H9 (cell line): ENCODE results near the gene PEMT. TPM values are rescaled to one million over a fixed set of nuclear protein-coding genes. Genes with fewer than 3 reads are reported as not detected.

Experiments
- DNase-seq: peaks from one replicate; pipeline ENCODE4 v3.0.0-alpha.2; 2017
- H2AFZ ChIP-seq: one replicate; pipeline ENCODE4 v1.6.1; 2013; ENCODE audit warnings: mild to moderate bottlenecking, low read length, control low read depth, moderate library complexity
- H2AK5ac ChIP-seq: 2 replicates; pipeline ENCODE4 v1.6.1; 2013; ENCODE audit warnings: low read length, control low read depth, mixed read lengths; ENCODE audit not compliant: insufficient read length
- H2BK120ac ChIP-seq: one replicate; pipeline ENCODE4 v1.6.1; 2013; ENCODE audit warnings: low read depth, mild to moderate bottlenecking, low read length, control low read depth, inconsistent platforms; ENCODE audit not compliant: poor library complexity, severe bottlenecking
- H2BK12ac ChIP-seq: 2 replicates; pipeline ENCODE4 v1.6.1; 2013; ENCODE audit warnings: low read length, control low read depth, mixed read lengths, low read depth; ENCODE audit not compliant: insufficient read length
- H2BK15ac ChIP-seq: 2 replicates; pipeline ENCODE4 v1.6.1; 2013; ENCODE audit warnings: low read depth, low read length, control low read depth
- H2BK20ac ChIP-seq: one replicate; pipeline ENCODE4 v1.6.1; 2013; ENCODE audit warnings: low read depth, mild to moderate bottlenecking, low read length, control low read depth, inconsistent platforms; ENCODE audit not compliant: poor library complexity, severe bottlenecking
- H2BK5ac ChIP-seq: 2 replicates; pipeline ENCODE4 v1.6.1; 2013; ENCODE audit warnings: low read length, control low read depth, mixed read lengths; ENCODE audit not compliant: insufficient read length
- H3K14ac ChIP-seq: 2 replicates; pipeline ENCODE4 v1.6.1; 2013; ENCODE audit warnings: low read length, control low read depth; ENCODE audit not compliant: insufficient read depth
- H3K18ac ChIP-seq: 2 replicates; pipeline ENCODE4 v1.6.1; 2013; ENCODE audit warnings: low read depth, mild to moderate bottlenecking, mixed read lengths, low read length, control low read depth; ENCODE audit not compliant: insufficient read length
- H3K23ac ChIP-seq: 2 replicates; pipeline ENCODE4 v1.6.1; 2013; ENCODE audit warnings: low read length, control low read depth, mixed read lengths, low read depth; ENCODE audit not compliant: insufficient read length
- H3K23me2 ChIP-seq: 2 replicates; pipeline ENCODE4 v1.6.1; 2013; ENCODE audit warnings: low read depth, mild to moderate bottlenecking, mixed read lengths, low read length, control low read depth; ENCODE audit not compliant: insufficient read length, poor library complexity, severe bottlenecking
- H3K27ac ChIP-seq: 2 replicates; pipeline ENCODE4 v1.5.1; 2013; ENCODE audit warnings: low read length, control low read depth, mixed read lengths, low read depth; ENCODE audit not compliant: insufficient read length
- H3K27me3 ChIP-seq: 2 replicates; pipeline ENCODE4 v1.6.1; 2013; ENCODE audit warnings: low read length, control low read depth, inconsistent platforms; ENCODE audit not compliant: insufficient read depth
- H3K4ac ChIP-seq: 2 replicates; pipeline ENCODE4 v1.6.1; 2013; ENCODE audit warnings: low read depth, mild to moderate bottlenecking, control low read depth, inconsistent platforms, low read length, moderate library complexity
- H3K4me1 ChIP-seq: 2 replicates; pipeline ENCODE4 v1.6.1; 2013; ENCODE audit warnings: low read length, control low read depth, inconsistent platforms; ENCODE audit not compliant: insufficient read depth
- H3K4me2 ChIP-seq: 2 replicates; pipeline ENCODE4 v1.6.1; 2013; ENCODE audit warnings: low read length, control low read depth, mixed read lengths; ENCODE audit not compliant: insufficient read length, insufficient read depth
- H3K56ac ChIP-seq: 2 replicates; pipeline ENCODE4 v1.6.1; 2013; ENCODE audit warnings: low read depth, mild to moderate bottlenecking, mixed read lengths, low read length, control low read depth; ENCODE audit not compliant: insufficient read length
- H3K79me1 ChIP-seq: 2 replicates; pipeline ENCODE4 v1.6.1; 2013; ENCODE audit warnings: low read depth, mild to moderate bottlenecking, moderate library complexity, low read length, control low read depth, inconsistent platforms; ENCODE audit not compliant: insufficient read depth, poor library complexity, severe bottlenecking
- H3K79me2 ChIP-seq: 2 replicates; pipeline ENCODE4 v1.6.1; 2013; ENCODE audit warnings: low read length, control low read depth, inconsistent platforms; ENCODE audit not compliant: insufficient read depth
- H3K9ac ChIP-seq: 2 replicates; pipeline ENCODE4 v1.6.1; 2013; ENCODE audit warnings: low read length, control low read depth, mixed read lengths; ENCODE audit not compliant: insufficient read length; ENCODE audit errors: extremely low read depth
- H3K9me3 ChIP-seq: one replicate; pipeline ENCODE4 v1.6.1; 2013; ENCODE audit warnings: low read depth, low read length, inconsistent platforms; ENCODE audit not compliant: control insufficient read depth
- H3T11ph ChIP-seq: one replicate; pipeline ENCODE4 v1.6.1; 2013; ENCODE audit warnings: mild to moderate bottlenecking, low read length, control low read depth, inconsistent platforms
- H4K20me1 ChIP-seq: one replicate; pipeline ENCODE4 v1.6.1; 2013; ENCODE audit not compliant: control insufficient read depth, insufficient read length, insufficient read depth
- H4K5ac ChIP-seq: 2 replicates; pipeline ENCODE4 v1.6.1; 2013; ENCODE audit warnings: low read depth, mild to moderate bottlenecking, mixed read lengths, low read length, control low read depth; ENCODE audit not compliant: insufficient read length
- H4K8ac ChIP-seq: replicated peaks from 2 replicates; pipeline ENCODE4 v1.6.1; 2013; ENCODE audit warnings: low read length, control low read depth, mixed read lengths, low read depth; ENCODE audit not compliant: insufficient read length
- H4K91ac ChIP-seq: 2 replicates; pipeline ENCODE4 v1.6.1; 2013; ENCODE audit warnings: low read depth, mild to moderate bottlenecking, moderate library complexity, mixed read lengths, low read length, control low read depth; ENCODE audit not compliant: insufficient read length
- H3K27ac Mint-ChIP-seq, 3 experiments: 2 replicates in 2 of 3; 3 replicates in 1 of 3; pipeline ENCODE4 v1.8.0; 2020 to 2021; ENCODE audit warnings: mixed read lengths in 3 of 3, mild to moderate bottlenecking in 1 of 3, moderate library complexity in 1 of 3
- H3K27me3 Mint-ChIP-seq: 2 replicates; pipeline ENCODE4 v1.8.0; 2021; ENCODE audit warnings: low read depth, mild to moderate bottlenecking, moderate library complexity, mixed read lengths
- H3K36me3 Mint-ChIP-seq, 3 experiments: 2 replicates in 2 of 3; 3 replicates in 1 of 3; pipeline ENCODE4 v1.8.0; 2020 to 2021; ENCODE audit warnings: low read depth in 3 of 3, mixed read lengths in 3 of 3; ENCODE audit not compliant: insufficient read depth in 1 of 3
- H3K4me1 Mint-ChIP-seq, 2 experiments: 2 replicates each; pipeline ENCODE4 v1.8.0; 2020; ENCODE audit warnings: mixed read lengths in 2 of 2
- H3K4me3 Mint-ChIP-seq, 2 experiments: 2 replicates in 1 of 2; 3 replicates in 1 of 2; pipeline ENCODE4 v1.8.0; 2020 to 2021; ENCODE audit warnings: mild to moderate bottlenecking in 2 of 2, mixed read lengths in 2 of 2, moderate library complexity in 1 of 2
- H3K9me3 Mint-ChIP-seq, 2 experiments: 2 replicates in 1 of 2; 3 replicates in 1 of 2; pipeline ENCODE4 v1.8.0; 2020; ENCODE audit warnings: mild to moderate bottlenecking in 2 of 2, mixed read lengths in 2 of 2, moderate library complexity in 1 of 2
- CTCF ChIP-seq: fragments of 200-600 bp; sonication (generic); conservative IDR thresholded peaks from 3 replicates; pipeline ENCODE4 v1.8.0; 2021; ENCODE audit warnings: antibody characterized with exemption, mild to moderate bottlenecking
- WGBS: extraction: QIAGEN DNeasy Blood & Tissue Kit; methylation state at CpG from one replicate; pipeline ENCODE4 v1.1.7; 2013; ENCODE audit warnings: missing lambda C conversion rate, low lambda C conversion rate, mixed read lengths; ENCODE audit not compliant: insufficient read length; ENCODE audit errors: extremely low coverage; 5-methylcytosine and 5-hydroxymethylcytosine counted together
- total RNA-seq: library from RNA; stranded (reverse); gene quantifications from 2 replicates; pipeline ENCODE4 v1.2.1, GENCODE V29; 2021

Gene PEMT
- total RNA-seq, 1 experiment from 2014 or later, result 63.2 TPM

GRCh38 chr17:17525311-17525710 lies 66.2 kb downstream of the PEMT start:
- Histone ChIP-seq H2BK15ac (no peak overlapping the region), H3K9me3 (no peaks in the 10 kb centered on the region), H2BK20ac (no peak overlapping the region), H3K23me2 (no peaks in the 10 kb centered on the region), H2BK120ac (no peak overlapping the region), H3K4ac (no peak overlapping the region), H3K27me3 (no peaks in the 10 kb centered on the region), H3T11ph (no peak overlapping the region), H4K20me1 (peaks cover 2% of the 10 kb centered on the region), H3K79me2 (no peaks in the 10 kb centered on the region), H3K9ac (no peak overlapping the region), H2AFZ (no peak overlapping the region), H4K5ac (no peak overlapping the region), H3K23ac (no peak overlapping the region), H3K27ac (no peak overlapping the region), H4K8ac (no peak overlapping the region), H2BK5ac (no peak overlapping the region), H3K79me1 (no peaks in the 10 kb centered on the region), H3K4me2 (no peak overlapping the region), H4K91ac (no peak overlapping the region), H2AK5ac (no peak overlapping the region), H2BK12ac (no peak overlapping the region), H3K18ac (no peak overlapping the region), H3K14ac (peak overlapping the region; percentile 78; the same call in 1 of the 2 replicates), H3K56ac (no peak overlapping the region), H3K4me1 (peaks cover 3% of the 10 kb centered on the region; the same call in 1 of the 2 replicates)
- Mint-ChIP-seq H3K4me3 (0 out of 5 replicates have a peak overlapping the region, but pooled peaks of 1 of the 2 experiments have one; percentile 24), H3K36me3 (peaks cover 0 to 14% (median 4%) of the 10 kb centered on the region in 3 experiments; a peak in 3 of 7 replicates), H3K27ac (peak overlapping the region in 2 of 3 experiments; percentile 61 to 94; a peak in 3 of 7 replicates), H3K27me3 (no peaks in the 10 kb centered on the region), H3K4me1 (peaks cover 28 to 42% of the 10 kb centered on the region in 2 experiments), H3K9me3 (peaks cover 0 to 3% of the 10 kb centered on the region in 2 experiments; a peak in 1 of 5 replicates)
- no peak for DNase-seq
- no peak for TF ChIP-seq CTCF
- no CpG with 5 or more reads among the region's 15 CpGs for WGBS
